HCT116 (cell line): ENCODE results near the gene SLC35F3. TPM values are rescaled to one million over a fixed set of nuclear protein-coding genes. Genes with fewer than 3 reads are reported as not detected.

ENCODE experiments used
- ATAC-seq: fragments of 200-7000 bp; cut with Tn5 transposase; 2 replicates; pipeline ENCODE4 v1.9.1; 2020; ENCODE audit warnings: mild to moderate bottlenecking, moderate library complexity
- BruUV-seq: library from RNA; stranded (reverse); fragments of 400-500 nt; replicated peaks from 2 replicates; lab custom pipeline; 2021; lab: Mats Ljungman, UMichigan
- CTCF ChIA-PET: fragments of 300-600 bp; sonication (Branson Sonifier 250); formaldehyde crosslinking; loops from one replicate; lab custom pipeline; 2021; ENCODE audit warnings: antibody characterized with exemption; lab: Charles Lee
- POLR2A ChIA-PET: fragments of 300-600, 350-600 bp; sonication (Branson Sonifier 250); formaldehyde crosslinking; loops from one replicate; lab custom pipeline; 2021; ENCODE audit warnings: antibody characterized with exemption; lab: Charles Lee
- RAD21 ChIA-PET, 2 experiments: fragments of 300-600 bp; sonication (Branson Sonifier 250); formaldehyde crosslinking; loops; one replicate each; lab custom pipeline; 2023; ENCODE audit warnings: low total read pairs in 2 of 2; ENCODE audit not compliant: uncharacterized antibody in 2 of 2, unreplicated experiment in 2 of 2, low non-redundant PET in 1 of 2; lab: Charles Lee
- DNase-seq: peaks from one replicate; pipeline ENCODE4 v3.0.0-alpha.2; 2010; ENCODE audit warnings: low read depth, low spot score
- H2AFZ ChIP-seq: fragments of 200-600 bp; shearing (Covaris generic), sonication (generic); 2 replicates; pipeline ENCODE4 v1.6.1; 2017; ENCODE audit warnings: low read depth, mixed run types, mixed read lengths, antibody characterized with exemption, low read length; ENCODE audit not compliant: poor library complexity, severe bottlenecking
- H3K27ac ChIP-seq: 2 replicates; pipeline ENCODE4 v1.5.1; 2012; ENCODE audit warnings: low read depth, low read length
- H3K27me3 ChIP-seq: fragments of 200-600 bp; sonication (generic); 2 replicates; pipeline ENCODE4 v1.6.1; 2016; ENCODE audit warnings: mixed run types, low read length, mixed read lengths; ENCODE audit not compliant: insufficient read depth
- H3K36me3 ChIP-seq, 2 experiments: fragments of 200-500 bp in 1 of 2; fragments of 200-600 bp in 1 of 2; sonication (Bioruptor generic) in 1 of 2; sonication (generic) in 1 of 2; 2 replicates each; pipeline versions ENCODE4 v1.5.1 to v1.6.1; 2014 to 2016; ENCODE audit warnings: low read length in 2 of 2, inconsistent platforms in 1 of 2, mixed read lengths in 1 of 2, mixed run types in 1 of 2; ENCODE audit not compliant: insufficient read depth in 2 of 2, control insufficient read depth in 1 of 2
- H3K4me1 ChIP-seq, 2 experiments: fragments of 200-600 bp in 1 of 2; sonication (generic) in 1 of 2; 2 replicates each; pipeline versions ENCODE4 v1.5.1 to v1.6.1; 2012 to 2017; ENCODE audit warnings: low read length in 2 of 2, inconsistent platforms in 1 of 2, mild to moderate bottlenecking in 1 of 2, mixed read lengths in 1 of 2, mixed run types in 1 of 2, moderate library complexity in 1 of 2; ENCODE audit not compliant: insufficient read depth in 2 of 2, control insufficient read depth in 1 of 2
- H3K4me2 ChIP-seq: fragments of 200-600 bp; sonication (generic); 2 replicates; pipeline ENCODE4 v1.6.1; 2017; ENCODE audit warnings: mixed run types, low read length, mixed read lengths
- H3K4me3 ChIP-seq, 2 experiments: fragments of 200-600 bp in 1 of 2; sonication (generic) in 1 of 2; replicated peaks in 1 of 2; 2 replicates each; pipeline ENCODE4 v1.5.1; 2011 to 2016; ENCODE audit warnings: low read length in 2 of 2, control low read depth in 1 of 2, low read depth in 1 of 2, mild to moderate bottlenecking in 1 of 2, mixed read lengths in 1 of 2, mixed run types in 1 of 2
- H3K79me2 ChIP-seq: fragments of 200-600 bp; sonication (generic); 2 replicates; pipeline ENCODE4 v1.6.1; 2017; ENCODE audit warnings: mild to moderate bottlenecking, mixed run types, low read length, moderate library complexity, mixed read lengths; ENCODE audit not compliant: insufficient read depth
- H3K9ac ChIP-seq: fragments of 200-600 bp; sonication (generic); 2 replicates; pipeline ENCODE4 v1.6.1; 2016; ENCODE audit warnings: low read length, mixed read lengths
- H3K9me2 ChIP-seq: fragments of 200-600 bp; sonication (generic), shearing (Covaris generic); 2 replicates; pipeline ENCODE4 v1.6.1; 2017; ENCODE audit warnings: mixed run types, mild to moderate bottlenecking, moderate library complexity; ENCODE audit not compliant: insufficient read depth
- H3K9me3 ChIP-seq, 2 experiments: fragments of 200-500 bp in 1 of 2; fragments of 200-600 bp in 1 of 2; sonication (Bioruptor generic) in 1 of 2; sonication (generic) in 1 of 2; 2 replicates each; pipeline ENCODE4 v1.6.1; 2014 to 2017; ENCODE audit warnings: low read length in 2 of 2, mixed read lengths in 2 of 2, inconsistent platforms in 1 of 2, low read depth in 1 of 2, mild to moderate bottlenecking in 1 of 2, mixed run types in 1 of 2, moderate library complexity in 1 of 2; ENCODE audit not compliant: control insufficient read depth in 1 of 2, insufficient read depth in 1 of 2
- H4K20me1 ChIP-seq: fragments of 200-600 bp; sonication (generic), shearing (Covaris generic); 2 replicates; pipeline ENCODE4 v1.6.1; 2017; ENCODE audit warnings: mixed run types, mild to moderate bottlenecking, moderate library complexity; ENCODE audit not compliant: insufficient read depth
- CTCF ChIP-seq, 3 experiments: fragments of 200-600 bp in 1 of 3; sonication (generic) in 1 of 3; IDR thresholded peaks in 2 of 3; conservative IDR thresholded peaks in 1 of 3; 2 replicates each; pipeline ENCODE4 v1.5.1; 2012 to 2017; ENCODE audit warnings: low read depth in 2 of 3, low read length in 2 of 3, antibody characterized with exemption in 1 of 3, borderline replicate concordance in 1 of 3, control low read depth in 1 of 3, mild to moderate bottlenecking in 1 of 3, mixed read lengths in 1 of 3, mixed run types in 1 of 3, moderate library complexity in 1 of 3; ENCODE audit not compliant: insufficient read depth in 1 of 3
- EZH2phosphoT487 ChIP-seq: fragments of 200-600 bp; IDR thresholded peaks from 2 replicates; pipeline ENCODE4 v1.6.1; 2018; ENCODE audit warnings: antibody characterized with exemption, borderline replicate concordance
- FOSL1 ChIP-seq: IDR thresholded peaks from 2 replicates; pipeline ENCODE4 v1.6.1; 2012; ENCODE audit warnings: low read depth
- JUND ChIP-seq: IDR thresholded peaks from 2 replicates; pipeline ENCODE4 v1.6.1; 2012
- POLR2A ChIP-seq: IDR thresholded peaks from 2 replicates; pipeline ENCODE4 v1.7.0; 2011; ENCODE audit warnings: borderline replicate concordance; ENCODE audit not compliant: insufficient read depth, insufficient read length; ENCODE audit errors: extremely low read depth
- RAD21 ChIP-seq: IDR thresholded peaks from 2 replicates; pipeline ENCODE4 v1.6.1; 2012; ENCODE audit warnings: low read depth, mild to moderate bottlenecking
- SRF ChIP-seq: IDR thresholded peaks from 2 replicates; pipeline ENCODE4 v1.6.1; 2012; ENCODE audit warnings: low read depth
- TCF7L2 ChIP-seq: IDR thresholded peaks from 2 replicates; pipeline ENCODE4 v1.7.0; 2011; ENCODE audit warnings: borderline replicate concordance, inconsistent platforms; ENCODE audit not compliant: insufficient read depth, insufficient read length; ENCODE audit errors: extremely low read depth
- YY1 ChIP-seq: IDR thresholded peaks from 2 replicates; pipeline ENCODE4 v1.6.1; 2011; ENCODE audit warnings: low read length, low read depth, moderate library complexity, mild to moderate bottlenecking; ENCODE audit not compliant: insufficient replicate concordance; ENCODE audit errors: extremely low read depth
- ZFX ChIP-seq: fragments of 450-650 bp; IDR thresholded peaks from 2 replicates; pipeline ENCODE4 v1.6.1; 2017
- ZNF274 ChIP-seq: fragments of 200-500 bp; sonication (Bioruptor generic); IDR thresholded peaks from 2 replicates; pipeline ENCODE4 v1.6.1; 2014; ENCODE audit warnings: mild to moderate bottlenecking, low read depth, low read length, inconsistent platforms
- intact Hi-C: fragments of 100-400 bp; cut with micrococcal nuclease; formaldehyde crosslinking; loops from 2 replicates; pipeline ENCODE4 v1.10.0; 2022
- total RNA-seq: library from RNA; stranded (reverse); gene quantifications from one replicate; pipeline ENCODE4 v1.2.1, GENCODE V29; 2021; ENCODE audit not compliant: unreplicated experiment
- TF ChIP-seq, protein P1 (sequence below): IDR thresholded peaks from 2 replicates; pipeline ENCODE4 v1.6.1; 2012; ENCODE audit warnings: low read depth
- TF ChIP-seq, protein P2 (sequence below): IDR thresholded peaks from 2 replicates; pipeline ENCODE4 v1.6.1; 2012
- TF ChIP-seq, protein P3 (sequence below): IDR thresholded peaks from 2 replicates; pipeline ENCODE4 v1.6.1; 2012

The SLC35F3 gene
- total RNA-seq, 1 experiment from 2014 or later, result 6.4 TPM

- no peaks in the 10 kb centered on the region for H3K79me2 ChIP-seq
- H3K36me3 ChIP-seq, result no peaks in the 10 kb centered on the region
- H3K27me3 ChIP-seq, result no peaks in the 10 kb centered on the region
- ATAC-seq, result no peak
- TF ChIP-seq EZH2phosphoT487 (no peak), YY1 (no peak), RAD21 (no peak), TCF7L2 (no peak), JUND (no peak)
- ChIA-PET CTCF (no interaction called here), RAD21 (no interaction called here), POLR2A (no interaction called here)
- H3K4me3 ChIP-seq, result no peak overlapping the region
- H3K27ac ChIP-seq, result no peak overlapping the region
- no peak for DNase-seq
- H3K9me3 ChIP-seq, result peaks cover 3 to 5% of the 10 kb centered on the region in 2 experiments; a peak in 1 of 4 replicates
- H3K4me2 ChIP-seq, result no peak overlapping the region
- H3K4me1 ChIP-seq, result no peaks in the 10 kb centered on the region
- no peaks in the 10 kb centered on the region for H4K20me1 ChIP-seq
- no peak overlapping the region for H2AFZ ChIP-seq
- intact Hi-C loops, result no loop called here
- H3K9me2 ChIP-seq, result no peaks in the 10 kb centered on the region
- no peak overlapping the region for H3K9ac ChIP-seq
- BruUV-seq, result no TSS peak
Measured at GRCh38 chr1:234342774-234343173, 438.3 kb downstream of the SLC35F3 start.

- no peak overlapping the region for H3K27ac ChIP-seq
- TF ChIP-seq RAD21 (no peak), FOSL1 (no peak), CTCF (IDR thresholded peaks at IDR 0.05 in 2 of 3, conservative IDR thresholded peaks at IDR 0.05 in 1 of 3; ENCODE audit: borderline replicate concordance in 1 of 3, insufficient read depth in 1 of 3, low read depth in 2 of 3, low read length in 2 of 3) (no peak), SRF (no peak), ZNF274 (no peak), POLR2A (no peak), ZFX (no peak)
- TF ChIP-seq, protein P1, sequence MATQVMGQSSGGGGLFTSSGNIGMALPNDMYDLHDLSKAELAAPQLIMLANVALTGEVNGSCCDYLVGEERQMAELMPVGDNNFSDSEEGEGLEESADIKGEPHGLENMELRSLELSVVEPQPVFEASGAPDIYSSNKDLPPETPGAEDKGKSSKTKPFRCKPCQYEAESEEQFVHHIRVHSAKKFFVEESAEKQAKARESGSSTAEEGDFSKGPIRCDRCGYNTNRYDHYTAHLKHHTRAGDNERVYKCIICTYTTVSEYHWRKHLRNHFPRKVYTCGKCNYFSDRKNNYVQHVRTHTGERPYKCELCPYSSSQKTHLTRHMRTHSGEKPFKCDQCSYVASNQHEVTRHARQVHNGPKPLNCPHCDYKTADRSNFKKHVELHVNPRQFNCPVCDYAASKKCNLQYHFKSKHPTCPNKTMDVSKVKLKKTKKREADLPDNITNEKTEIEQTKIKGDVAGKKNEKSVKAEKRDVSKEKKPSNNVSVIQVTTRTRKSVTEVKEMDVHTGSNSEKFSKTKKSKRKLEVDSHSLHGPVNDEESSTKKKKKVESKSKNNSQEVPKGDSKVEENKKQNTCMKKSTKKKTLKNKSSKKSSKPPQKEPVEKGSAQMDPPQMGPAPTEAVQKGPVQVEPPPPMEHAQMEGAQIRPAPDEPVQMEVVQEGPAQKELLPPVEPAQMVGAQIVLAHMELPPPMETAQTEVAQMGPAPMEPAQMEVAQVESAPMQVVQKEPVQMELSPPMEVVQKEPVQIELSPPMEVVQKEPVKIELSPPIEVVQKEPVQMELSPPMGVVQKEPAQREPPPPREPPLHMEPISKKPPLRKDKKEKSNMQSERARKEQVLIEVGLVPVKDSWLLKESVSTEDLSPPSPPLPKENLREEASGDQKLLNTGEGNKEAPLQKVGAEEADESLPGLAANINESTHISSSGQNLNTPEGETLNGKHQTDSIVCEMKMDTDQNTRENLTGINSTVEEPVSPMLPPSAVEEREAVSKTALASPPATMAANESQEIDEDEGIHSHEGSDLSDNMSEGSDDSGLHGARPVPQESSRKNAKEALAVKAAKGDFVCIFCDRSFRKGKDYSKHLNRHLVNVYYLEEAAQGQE, result no peak
- TF ChIP-seq, protein P2, sequence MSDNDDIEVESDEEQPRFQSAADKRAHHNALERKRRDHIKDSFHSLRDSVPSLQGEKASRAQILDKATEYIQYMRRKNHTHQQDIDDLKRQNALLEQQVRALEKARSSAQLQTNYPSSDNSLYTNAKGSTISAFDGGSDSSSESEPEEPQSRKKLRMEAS, result no peak
- TF ChIP-seq, protein P3, sequence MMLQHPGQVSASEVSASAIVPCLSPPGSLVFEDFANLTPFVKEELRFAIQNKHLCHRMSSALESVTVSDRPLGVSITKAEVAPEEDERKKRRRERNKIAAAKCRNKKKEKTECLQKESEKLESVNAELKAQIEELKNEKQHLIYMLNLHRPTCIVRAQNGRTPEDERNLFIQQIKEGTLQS, result no peak
- H3K9me2 ChIP-seq, result no peaks in the 10 kb centered on the region
- ChIA-PET POLR2A (no interaction called here), CTCF (no interaction called here), RAD21 (no interaction called here)
- H4K20me1 ChIP-seq, result no peaks in the 10 kb centered on the region
- no peak for DNase-seq
- BruUV-seq, result no TSS peak
- no peaks in the 10 kb centered on the region for H3K79me2 ChIP-seq
- intact Hi-C loops, result no loop called here
- no peak overlapping the region for H3K4me2 ChIP-seq
- H3K36me3 ChIP-seq, result no peaks in the 10 kb centered on the region
- H3K9me3 ChIP-seq, result no peaks in the 10 kb centered on the region
- H3K4me3 ChIP-seq, result no peak overlapping the region
- H2AFZ ChIP-seq, result no peak overlapping the region
- no peak overlapping the region for H3K9ac ChIP-seq
- ATAC-seq, result no peak
- H3K4me1 ChIP-seq, result no peaks in the 10 kb centered on the region
- H3K27me3 ChIP-seq, result no peaks in the 10 kb centered on the region
Measured at GRCh38 chr1:234345237-234345636, 440.8 kb downstream of the SLC35F3 start.
